HepG2 (cell line): ENCODE measurements around the gene RGSL1. TPM values are rescaled to one million over a fixed set of nuclear protein-coding genes. Genes with fewer than 3 reads are reported as not detected.

Experiments used
- ATAC-seq: fragments of 200-7000 bp; cut with Tn5 transposase; 3 replicates; pipeline ENCODE4 v1.9.1; 2020; ENCODE audit warnings: mild to moderate bottlenecking, moderate library complexity
- BruUV-seq: library from RNA; stranded (reverse); fragments of 400-500 nt; replicated peaks from 2 replicates; lab custom pipeline; 2021; lab: Mats Ljungman, UMichigan
- CTCF ChIA-PET: fragments of 300-600 bp; formaldehyde crosslinking; extraction: SDS; loops from one replicate; lab custom pipeline; 2021; ENCODE audit warnings: low total read pairs, inconsistent platforms, low intra/inter-chr PET ratio; lab: Yijun Ruan, JAX
- POLR2A ChIA-PET: fragments of 350-600 bp; sonication (Branson Sonifier 250); formaldehyde crosslinking; loops from one replicate; lab custom pipeline; 2020; ENCODE audit warnings: antibody characterized with exemption, inconsistent platforms; lab: Yijun Ruan, JAX
- DNase-seq: peaks from one replicate; pipeline ENCODE4 v3.0.0-alpha.2; 2015; ENCODE audit warnings: low spot score
- FAIRE-seq: peaks from 3 replicates; lab custom pipeline; 2011; peaks lifted over from hg19 to GRCh38; lab: Jason Lieb, UNC
- H2AFZ ChIP-seq: one replicate; pipeline ENCODE4 v1.6.1; 2011; ENCODE audit warnings: low read length, inconsistent platforms
- H3K27ac ChIP-seq: fragments of 300-600 bp; 3 replicates; pipeline ENCODE4 v1.8.0; 2011; ENCODE audit warnings: mixed run types, mild to moderate bottlenecking, mixed read lengths, low read length, inconsistent platforms; ENCODE audit not compliant: insufficient read depth; ENCODE audit errors: extremely low read length
- H3K27me3 ChIP-seq, 2 experiments: fragments of 200-600 bp in 1 of 2; 2 replicates in 1 of 2; 3 replicates in 1 of 2; pipeline versions ENCODE4 v1.6.0 to v1.8.0; 2011; ENCODE audit warnings: low read length in 2 of 2, mild to moderate bottlenecking in 2 of 2, moderate library complexity in 2 of 2, inconsistent platforms in 1 of 2; ENCODE audit not compliant: insufficient read depth in 2 of 2, control insufficient read depth in 1 of 2
- H3K36me3 ChIP-seq, 2 experiments: fragments of 200-600 bp in 1 of 2; replicated peaks in 1 of 2; 2 replicates in 1 of 2; 3 replicates in 1 of 2; pipeline versions ENCODE4 v1.5.1 to v1.8.0; 2011; ENCODE audit warnings: low read length in 2 of 2, inconsistent platforms in 1 of 2; ENCODE audit not compliant: insufficient read depth in 2 of 2, control insufficient read depth in 1 of 2
- H3K4me1 ChIP-seq: 2 replicates; pipeline ENCODE4 v1.5.1; 2012; ENCODE audit warnings: low read length, inconsistent platforms; ENCODE audit not compliant: insufficient read depth
- H3K4me2 ChIP-seq: 2 replicates; pipeline ENCODE4 v1.6.0; 2011; ENCODE audit warnings: low read depth, low read length, inconsistent platforms
- H3K4me3 ChIP-seq, 3 experiments: fragments of 200-600 bp in 1 of 3; sonication (generic), shearing (Covaris generic) in 1 of 3; replicated peaks in 1 of 3; 2 replicates each; pipeline ENCODE4 v1.5.1; 2011 to 2016; ENCODE audit warnings: low read length in 3 of 3, inconsistent platforms in 2 of 3, low read depth in 2 of 3, mild to moderate bottlenecking in 2 of 3, control low read depth in 1 of 3, mixed read lengths in 1 of 3; ENCODE audit not compliant: insufficient read depth in 1 of 3
- H3K79me2 ChIP-seq: one replicate; pipeline ENCODE4 v1.6.1; 2011; ENCODE audit warnings: low read length, inconsistent platforms; ENCODE audit not compliant: insufficient read depth
- H3K9ac ChIP-seq: 2 replicates; pipeline ENCODE4 v1.6.0; 2011; ENCODE audit warnings: mild to moderate bottlenecking, low read depth, low read length, inconsistent platforms; ENCODE audit not compliant: insufficient read depth
- H3K9me3 ChIP-seq: 2 replicates; pipeline ENCODE4 v1.5.1; 2012; ENCODE audit warnings: mild to moderate bottlenecking, low read length
- H4K20me1 ChIP-seq: 2 replicates; pipeline ENCODE4 v1.6.0; 2011; ENCODE audit warnings: inconsistent platforms, mild to moderate bottlenecking, low read length, moderate library complexity; ENCODE audit not compliant: insufficient read depth
- GRHL1 ChIP-seq: sonication (generic); formaldehyde crosslinking; conservative IDR thresholded peaks from 2 replicates; pipeline ENCODE4 v1.8.0; 2022; ENCODE audit warnings: missing genetic modification reagents
- HOXA7 ChIP-seq: sonication (generic); formaldehyde crosslinking; IDR thresholded peaks from 2 replicates; pipeline ENCODE4 v1.8.1; 2022; ENCODE audit warnings: mild to moderate bottlenecking, missing genetic modification reagents, moderate library complexity
- KLF6 ChIP-seq: IDR thresholded peaks from 2 replicates; pipeline ENCODE4 v1.8.0; 2016; ENCODE audit warnings: missing biosample characterization, missing genetic modification reagents
- NCOA1 ChIP-seq: sonication (generic); formaldehyde crosslinking; IDR thresholded peaks from 2 replicates; pipeline ENCODE4 v1.9.0; 2021; ENCODE audit warnings: missing genetic modification reagents
- NR2F6 ChIP-seq, 2 experiments: IDR thresholded peaks; 2 replicates each; pipeline ENCODE4 v1.6.1; 2016; ENCODE audit warnings: antibody characterized with exemption in 1 of 2, mild to moderate bottlenecking in 1 of 2
- SKI ChIP-seq: fragments of 450-650 bp; IDR thresholded peaks from one replicate; pipeline ENCODE4 v1.6.1; 2018; ENCODE audit warnings: mild to moderate bottlenecking; ENCODE audit not compliant: partially characterized antibody
- ZC3H4 ChIP-seq: sonication (generic); formaldehyde crosslinking; IDR thresholded peaks from 2 replicates; pipeline ENCODE4 v1.4.0; 2020; ENCODE audit warnings: missing genetic modification reagents, borderline replicate concordance
- ZNF10 ChIP-seq: sonication (generic); formaldehyde crosslinking; IDR thresholded peaks from 2 replicates; pipeline ENCODE4 v1.4.0; 2020; ENCODE audit warnings: mild to moderate bottlenecking, low read depth, missing genetic modification reagents, borderline replicate concordance
- ZNF101 ChIP-seq: sonication (generic); formaldehyde crosslinking; IDR thresholded peaks from 2 replicates; pipeline ENCODE4 v1.4.0; 2020; ENCODE audit warnings: mild to moderate bottlenecking, low read depth, missing genetic modification reagents, borderline replicate concordance
- ZNF263 ChIP-seq: sonication (generic); formaldehyde crosslinking; IDR thresholded peaks from 2 replicates; pipeline ENCODE4 v1.4.0; 2020; ENCODE audit warnings: missing genetic modification reagents
- ZNF282 ChIP-seq: fragments of 450-650 bp; IDR thresholded peaks from 2 replicates; pipeline ENCODE4 v1.6.1; 2018; ENCODE audit not compliant: partially characterized antibody
- ZNF44 ChIP-seq: sonication (generic); formaldehyde crosslinking; IDR thresholded peaks from 2 replicates; pipeline ENCODE4 v1.5.1; 2020; ENCODE audit warnings: mild to moderate bottlenecking, missing genetic modification reagents
- ZNF678 ChIP-seq: sonication (generic); formaldehyde crosslinking; IDR thresholded peaks from 2 replicates; pipeline ENCODE4 v1.4.0; 2020; ENCODE audit warnings: mild to moderate bottlenecking, missing genetic modification reagents
- ZNF777 ChIP-seq: sonication (generic); formaldehyde crosslinking; IDR thresholded peaks from 2 replicates; pipeline ENCODE4 v1.4.0; 2020; ENCODE audit warnings: missing genetic modification reagents
- WGBS: methylation state at CpG from one replicate; pipeline ENCODE4 v1.1.6; 2017; ENCODE audit warnings: low lambda C conversion rate; 5-methylcytosine and 5-hydroxymethylcytosine counted together
- in situ Hi-C: cut with HindIII; loops from 2 replicates; pipeline ENCODE4 v1.10.0; 2017; ENCODE audit warnings: low pct_unique_long_range_greater_than_20kb; ENCODE audit not compliant: extremely low pct_ligation_motif_present
- intact Hi-C: fragments of 100-400 bp; cut with micrococcal nuclease; formaldehyde crosslinking; loops from one replicate; pipeline ENCODE4 v1.10.0; 2022; ENCODE audit not compliant: unreplicated experiment
- polyA plus RNA-seq, 8 experiments: library from polyadenylated mRNA; depleted of rRNA in 3 of 8; stranded (reverse) in 7 of 8; unstranded in 1 of 8; fragments of >200 nt; fragmentation: Illumina TruSeq in 4 of 8; extraction: Trizol in 4 of 8; gene quantifications; 2 replicates each; pipeline versions ENCODE4 v1.2.1 to v1.2.3, GENCODE V29; 2011 to 2016; ENCODE audit warnings: low read depth in 4 of 8, missing spikeins in 1 of 8, mixed read lengths in 1 of 8; ENCODE audit not compliant: insufficient read depth in 1 of 8
- total RNA-seq, 5 experiments: library from RNA; depleted of rRNA; stranded (reverse); fragments of >200 nt; fragmentation: Illumina TruSeq; extraction: Trizol; gene quantifications; 2 replicates each; pipeline ENCODE4 v1.2.3, GENCODE V29; 2016; ENCODE audit warnings: low read depth in 1 of 5
- TF ChIP-seq, protein P1 (sequence below): sonication (generic); formaldehyde crosslinking; conservative IDR thresholded peaks from 2 replicates; pipeline ENCODE4 v1.8.0; 2022; ENCODE audit warnings: mild to moderate bottlenecking, moderate library complexity, missing genetic modification reagents
- TF ChIP-seq, protein P2 (sequence below): sonication (generic); formaldehyde crosslinking; IDR thresholded peaks from 2 replicates; pipeline ENCODE4 v1.5.1; 2020; ENCODE audit warnings: mild to moderate bottlenecking, missing genetic modification reagents, borderline replicate concordance

RGSL1 gene
- total and polyA plus RNA-seq, 2 of the 13 experiments (the other 11 are each of a cell fraction or from before 2014, with no cell fraction given), result not detected

DNA sequence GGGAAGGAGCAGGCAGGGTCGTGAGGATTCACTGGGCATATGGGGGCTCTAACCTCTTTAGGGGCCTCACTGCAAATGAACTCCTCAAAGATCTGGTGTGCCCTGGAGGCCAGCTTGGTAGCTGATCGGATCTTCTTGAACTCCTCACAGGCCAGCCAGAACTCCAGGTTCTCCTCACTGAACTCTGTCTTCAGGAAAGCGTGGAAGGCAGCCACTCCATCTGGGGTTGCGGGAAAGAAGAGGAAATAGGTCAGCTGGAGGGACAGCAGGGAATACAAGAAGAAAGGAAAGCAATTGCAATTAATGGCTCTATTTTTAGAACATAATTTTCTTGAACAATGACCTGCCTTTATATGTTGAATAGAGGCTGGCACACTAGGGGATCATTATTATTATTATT lies 152.0 kb downstream of the RGSL1 start:
- FAIRE-seq (no peak), ATAC-seq (no peak), DNase-seq (no peak)
- Histone ChIP-seq H3K36me3 (no peaks in the 10 kb centered on the region), H2AFZ (no peak overlapping the region), H4K20me1 (no peaks in the 10 kb centered on the region), H3K79me2 (no peaks in the 10 kb centered on the region), H3K9me3 (no peaks in the 10 kb centered on the region), H3K27ac (no peak overlapping the region), H3K4me2 (no peak overlapping the region), H3K4me3 (no peak overlapping the region), H3K9ac (no peak overlapping the region), H3K27me3 (peaks cover 3 to 14% of the 10 kb centered on the region in 2 experiments; a peak in 3 of 5 replicates), H3K4me1 (no peaks in the 10 kb centered on the region)
- no peak for TF ChIP-seq ZNF10 (CRISPR knock-in tag)
- no peak for TF ChIP-seq NR2F6 (IDR thresholded peaks at IDR 0.05)
- TF ChIP-seq NR2F6 (CRISPR knock-in tag; IDR thresholded peaks at IDR 0.05), result no peak
- TF ChIP-seq ZNF101, result no peak
- TF ChIP-seq, protein P1, sequence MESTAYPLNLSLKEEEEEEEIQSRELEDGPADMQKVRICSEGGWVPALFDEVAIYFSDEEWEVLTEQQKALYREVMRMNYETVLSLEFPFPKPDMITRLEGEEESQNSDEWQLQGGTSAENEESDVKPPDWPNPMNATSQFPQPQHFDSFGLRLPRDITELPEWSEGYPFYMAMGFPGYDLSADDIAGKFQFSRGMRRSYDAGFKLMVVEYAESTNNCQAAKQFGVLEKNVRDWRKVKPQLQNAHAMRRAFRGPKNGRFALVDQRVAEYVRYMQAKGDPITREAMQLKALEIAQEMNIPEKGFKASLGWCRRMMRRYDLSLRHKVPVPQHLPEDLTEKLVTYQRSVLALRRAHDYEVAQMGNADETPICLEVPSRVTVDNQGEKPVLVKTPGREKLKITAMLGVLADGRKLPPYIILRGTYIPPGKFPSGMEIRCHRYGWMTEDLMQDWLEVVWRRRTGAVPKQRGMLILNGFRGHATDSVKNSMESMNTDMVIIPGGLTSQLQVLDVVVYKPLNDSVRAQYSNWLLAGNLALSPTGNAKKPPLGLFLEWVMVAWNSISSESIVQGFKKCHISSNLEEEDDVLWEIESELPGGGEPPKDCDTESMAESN, result no peak
- TF ChIP-seq ZNF678, result no peak
- TF ChIP-seq, protein P2, sequence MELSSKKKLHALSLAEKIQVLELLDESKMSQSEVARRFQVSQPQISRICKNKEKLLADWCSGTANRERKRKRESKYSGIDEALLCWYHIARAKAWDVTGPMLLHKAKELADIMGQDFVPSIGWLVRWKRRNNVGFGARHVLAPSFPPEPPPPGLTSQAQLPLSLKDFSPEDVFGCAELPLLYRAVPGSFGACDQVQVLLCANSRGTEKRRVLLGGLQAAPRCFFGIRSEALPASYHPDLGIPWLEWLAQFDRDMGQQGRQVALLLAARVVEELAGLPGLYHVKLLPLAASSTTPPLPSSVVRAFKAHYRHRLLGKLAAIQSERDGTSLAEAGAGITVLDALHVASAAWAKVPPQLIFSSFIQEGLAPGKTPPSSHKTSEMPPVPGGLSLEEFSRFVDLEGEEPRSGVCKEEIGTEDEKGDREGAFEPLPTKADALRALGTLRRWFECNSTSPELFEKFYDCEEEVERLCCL (CRISPR knock-in tag), result no peak
- TF ChIP-seq ZNF263 (CRISPR knock-in tag), result no peak
- no peak for TF ChIP-seq KLF6
- no peak for TF ChIP-seq ZNF282
- no peak for TF ChIP-seq ZNF777 (CRISPR knock-in tag)
- no peak for TF ChIP-seq NCOA1 (CRISPR knock-in tag)
- no peak for TF ChIP-seq SKI
- no peak for TF ChIP-seq ZC3H4 (CRISPR knock-in tag)
- no peak for TF ChIP-seq ZNF44 (CRISPR knock-in tag)
- no peak for TF ChIP-seq GRHL1
- no peak for TF ChIP-seq HOXA7 (CRISPR knock-in tag)
- intact Hi-C loops, result loop anchor here (1.0 kb wide), 2 partner anchors 180 to 204 kb away; no protein-coding TSS in a partner anchor
- ChIA-PET CTCF (interaction anchor here (1.3 to 2.5 kb wide), 4 partner anchors 181 to 518 kb away, joined by 3 to 44 read pairs (median 5); no protein-coding TSS in a partner anchor), POLR2A (no interaction called here)
- in situ Hi-C loops, result loop anchor here (5.0 kb wide), 1 partner anchor 185 kb away; the partner anchor contains the start of gene NPL
- no TSS peak for BruUV-seq
- WGBS, result 17% methylated on average over 4 of the region's 4 CpGs
